ENCODE results near the gene MCM6. TPM values are rescaled to one million over a fixed set of nuclear protein-coding genes. Genes with fewer than 3 reads are reported as not detected.

The MCM6 gene
- total RNA-seq, 1 donor from 2014 or later: 20.8 TPM

DNA sequence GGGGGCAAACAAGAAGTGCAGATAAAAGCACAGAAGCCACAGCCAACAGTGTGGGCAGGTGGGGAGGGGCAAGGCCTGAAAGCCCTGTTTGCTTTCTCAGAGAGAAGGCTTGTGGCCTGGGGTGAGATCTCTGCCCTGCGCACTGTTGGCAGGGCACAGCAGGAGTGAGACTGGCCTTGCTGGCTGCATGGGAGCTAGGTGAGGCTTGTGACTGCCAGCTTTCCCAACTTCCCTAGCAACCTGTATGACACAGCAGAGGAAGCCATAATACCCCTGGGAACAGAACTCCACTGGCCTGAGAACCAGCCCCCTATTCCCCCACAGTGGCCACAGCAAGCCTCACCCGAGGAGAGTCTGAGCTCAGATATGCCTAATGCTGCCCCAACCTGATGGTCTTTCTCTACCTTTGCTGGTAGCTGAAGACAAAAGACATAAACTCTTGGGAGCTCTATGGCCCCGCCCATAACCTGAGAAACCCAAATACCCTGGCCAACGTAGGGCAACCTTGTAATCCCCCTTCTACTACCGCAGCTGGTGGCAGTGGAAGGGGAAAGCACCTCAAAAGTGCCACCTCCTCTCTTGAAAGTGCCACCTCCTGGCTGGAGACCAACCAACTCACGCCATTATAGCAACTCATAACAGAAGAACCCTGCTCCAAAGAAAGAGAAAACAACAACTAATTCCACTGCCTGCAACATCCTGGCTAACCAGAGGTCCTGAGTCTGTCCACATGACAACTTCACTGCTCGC is 83.7 kb downstream of the MCM6 start:
- no peak for FAIRE-seq
- DNase-seq (ENCODE audit: low spot score in 2 of 2): no peak

DNA sequence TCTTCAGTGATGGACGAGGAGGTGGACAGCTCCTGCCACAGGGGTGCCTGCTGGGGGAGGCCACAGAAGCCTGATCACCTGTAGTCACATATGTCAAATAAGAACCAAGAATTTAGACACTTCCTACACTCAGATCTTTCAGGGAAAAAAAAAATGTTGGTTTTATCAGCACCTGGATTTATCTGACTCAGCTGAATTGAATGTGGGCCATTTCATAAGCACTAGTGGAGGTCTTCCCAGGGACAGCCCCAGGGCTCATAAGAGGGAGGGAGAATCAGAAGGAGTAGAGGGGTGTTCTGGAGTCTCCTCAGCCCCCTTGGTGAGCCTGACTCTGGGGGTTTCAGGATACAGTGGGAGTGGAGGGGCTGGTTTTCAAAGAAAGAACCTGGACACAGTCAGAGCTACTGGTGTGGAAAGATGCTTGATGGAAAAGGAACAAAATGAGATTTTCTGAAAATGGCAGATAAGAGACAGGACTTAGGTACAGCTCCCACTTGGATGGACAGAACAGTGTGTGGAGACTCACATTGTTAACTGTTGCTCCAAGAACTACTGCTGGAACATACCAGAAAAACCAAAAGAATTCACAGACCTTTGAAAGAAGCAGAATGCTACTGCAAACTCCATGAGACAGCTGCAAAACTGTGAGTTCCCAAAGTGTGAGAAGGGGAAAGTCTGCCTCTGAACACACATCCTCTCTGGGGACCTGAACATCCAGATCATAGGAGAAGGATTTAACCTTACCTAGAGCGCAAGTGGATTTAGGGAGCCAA is 84.6 kb downstream of the MCM6 start:
- FAIRE-seq (no peak), DNase-seq (ENCODE audit: low spot score in 2 of 2) (no peak)

- DNase-seq (ENCODE audit: low spot score in 2 of 2) (no peak), FAIRE-seq (no peak)
Measured at GRCh38 chr2:135790423-135790822, 85.8 kb downstream of the MCM6 start.

Small RNA genes within 50 kb of the gene (small RNA-seq; reads per million reads assigned to genes)
- not detected for gene RF00019

Other genes with a start within 250 kb of the MCM6 start
- 70.5 TPM for gene UBXN4, start 134.6 kb downstream of the MCM6 start, total RNA-seq
- not detected for gene LCT, start 39.3 kb downstream of the MCM6 start, total RNA-seq
- 54.6 TPM for gene DARS1, start 109.2 kb upstream of the MCM6 start, total RNA-seq
- gene CXCR4, start 241.7 kb upstream of the MCM6 start, total RNA-seq: 68.5 TPM